ENCODE measurements around the gene AMN.

DNA sequence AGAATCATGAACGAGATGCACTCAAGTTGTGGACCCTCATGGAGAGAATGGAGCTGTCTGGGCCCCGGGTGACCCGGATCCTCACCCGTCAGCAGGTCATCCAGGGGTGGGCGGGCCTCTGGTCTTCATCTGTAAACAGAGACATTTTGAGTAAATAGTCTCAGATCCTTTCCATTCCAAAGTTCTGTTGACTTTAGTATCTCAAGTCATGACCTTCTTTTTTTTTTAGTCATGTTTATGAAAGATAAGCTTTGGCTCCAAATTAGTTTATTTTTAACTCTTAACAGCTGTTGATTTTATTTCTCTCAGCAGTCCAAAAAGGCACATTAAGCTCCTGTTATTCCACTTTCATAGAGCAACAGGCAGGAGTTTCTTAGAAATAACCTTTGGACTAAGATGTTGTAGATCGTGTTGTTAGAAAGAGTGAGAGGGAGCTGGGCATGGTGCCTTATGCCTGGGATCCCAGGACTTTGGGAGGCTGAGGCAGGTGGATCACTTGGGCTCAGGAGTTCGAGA is 48.9 kb upstream of the AMN start:
- TF ChIP-seq CTCF (IDR thresholded peaks at IDR 0.05) (no peak), POLR2A (IDR thresholded peaks at IDR 0.05) (no peak)

All from ovary (tissue), 3 donors.